DND-41 (cell line): ENCODE results near the gene APPBP2.

Experiments
- CTCF ChIP-seq: IDR thresholded peaks from 2 replicates; pipeline ENCODE4 v1.5.1; 2012; ENCODE audit warnings: borderline replicate concordance, low read length, moderate library complexity, mild to moderate bottlenecking; ENCODE audit not compliant: poor library complexity, severe bottlenecking; ENCODE audit errors: extremely low read depth
- EZH2 ChIP-seq: IDR thresholded peaks from 3 replicates; pipeline ENCODE4 v1.6.1; 2012; ENCODE audit warnings: borderline replicate concordance, low read depth, mild to moderate bottlenecking, moderate library complexity, low read length, inconsistent platforms; ENCODE audit not compliant: severe bottlenecking

DNA sequence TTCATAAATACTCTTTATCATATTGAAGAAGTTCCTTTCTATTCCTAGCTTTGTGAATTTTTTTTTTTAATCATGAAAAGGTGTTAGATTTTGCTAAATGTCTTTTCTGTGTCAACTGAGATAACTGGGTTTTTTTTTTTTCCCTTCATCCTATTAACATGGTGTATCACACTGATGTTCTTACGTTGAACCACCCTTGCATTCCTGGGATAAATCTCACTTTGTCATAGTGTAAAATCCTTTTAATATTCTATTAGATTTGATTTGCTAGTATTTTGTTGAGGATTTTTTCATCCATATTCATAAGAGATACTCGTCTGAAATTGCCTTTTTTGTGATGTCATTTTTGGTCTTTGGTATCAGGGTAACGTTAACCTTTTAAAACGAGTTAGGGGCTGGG, 54.6 kb downstream of the APPBP2 start:
- TF ChIP-seq CTCF (no peak), EZH2 (no peak)
